ENCODE measurements around the gene KIAA1210. TPM values are rescaled to one million over a fixed set of nuclear protein-coding genes. Genes with fewer than 3 reads are reported as not detected.
A peak's percentile ranks its signal among the peaks of the same experiment; 100 is the strongest.

KIAA1210 gene
- total and polyA plus RNA-seq, 2 of the 13 experiments (the other 11 are each of a cell fraction or from before 2014, with no cell fraction given) = not detected

- ATAC-seq = no peak
- H3K27me3 ChIP-seq (ENCODE audit: control insufficient read depth in 1 of 2, insufficient read depth in 2 of 2, low read length in 2 of 2) = no peaks in the 10 kb centered on the region
- H3K79me2 ChIP-seq (ENCODE audit: insufficient read depth, low read length) = no peaks in the 10 kb centered on the region
- POLR2A ChIA-PET = no interaction called here
- H3K4me3 ChIP-seq (replicated peaks in 1 of 3; ENCODE audit: insufficient read depth in 1 of 3, low read depth in 2 of 3, low read length in 3 of 3) = no peak overlapping the region
- H3K4me1 ChIP-seq (ENCODE audit: insufficient read depth, low read length) = peaks cover 17% of the 10 kb centered on the region
- H2AFZ ChIP-seq (ENCODE audit: low read length) = no peak overlapping the region
- no peak for DNase-seq (ENCODE audit: low spot score)
- no peaks in the 10 kb centered on the region for H3K36me3 ChIP-seq (replicated peaks in 1 of 2; ENCODE audit: control insufficient read depth in 1 of 2, insufficient read depth in 2 of 2, low read length in 2 of 2)
- CTCF ChIA-PET (ENCODE audit: low intra/inter-chr PET ratio, low total read pairs) = no interaction called here
- H3K4me2 ChIP-seq (ENCODE audit: low read depth, low read length) = no peak overlapping the region
- no TSS peak for BruUV-seq (replicated peaks)
- no peak overlapping the region for H3K27ac ChIP-seq (ENCODE audit: extremely low read length, insufficient read depth, low read length)
- 86% methylated on average over 1 of the region's 1 CpG for whole genome bisulfite sequencing (ENCODE audit: low lambda C conversion rate)
- TF ChIP-seq ELF1 (CRISPR knock-in tag; IDR thresholded peaks at IDR 0.05) (no peak), PHF20 (CRISPR knock-in tag; IDR thresholded peaks at IDR 0.05) (no peak), PRDM4 (CRISPR knock-in tag; IDR thresholded peaks at IDR 0.05; ENCODE audit: borderline replicate concordance) (no peak), ZNF121 (CRISPR knock-in tag; IDR thresholded peaks at IDR 0.05) (no peak)
- H3K9ac ChIP-seq (ENCODE audit: insufficient read depth, low read depth, low read length) = no peak overlapping the region
- H3K9me3 ChIP-seq (ENCODE audit: low read length) = no peaks in the 10 kb centered on the region
- in situ Hi-C loops (cut with HindIII; ENCODE audit: extremely low pct_ligation_motif_present, low pct_unique_long_range_greater_than_20kb) (no loop called here), intact Hi-C loops (cut with micrococcal nuclease; ENCODE audit: unreplicated experiment) (no loop called here)
- FAIRE-seq = no peak
- H4K20me1 ChIP-seq (ENCODE audit: insufficient read depth, low read length) = no peaks in the 10 kb centered on the region
Measured at GRCh38 chrX:119042996-119043395, 84.6 kb downstream of the KIAA1210 start.

- H3K27me3 ChIP-seq (ENCODE audit: control insufficient read depth in 1 of 2, insufficient read depth in 2 of 2, low read length in 2 of 2) = no peaks in the 10 kb centered on the region
- H3K27ac ChIP-seq (ENCODE audit: extremely low read length, insufficient read depth, low read length) = no peak overlapping the region
- TF ChIP-seq ZC3H13 (CRISPR knock-in tag; IDR thresholded peaks at IDR 0.05) = no peak
- TF ChIP-seq MYNN (CRISPR knock-in tag; IDR thresholded peaks at IDR 0.05; ENCODE audit: low read depth) = no peak
- TF ChIP-seq ATF7 (IDR thresholded peaks at IDR 0.05) = peak; percentile 52
- TF ChIP-seq ATF7 (CRISPR knock-in tag; IDR thresholded peaks at IDR 0.05) = no peak
- TF ChIP-seq FOSL1 (CRISPR knock-in tag; IDR thresholded peaks at IDR 0.05; ENCODE audit: borderline replicate concordance) = no peak
- no peaks in the 10 kb centered on the region for H3K79me2 ChIP-seq (ENCODE audit: insufficient read depth, low read length)
- H3K4me1 ChIP-seq (ENCODE audit: insufficient read depth, low read length) = peaks cover 17% of the 10 kb centered on the region
- DNase-seq (ENCODE audit: low spot score) = no peak
- no peak overlapping the region for H3K4me3 ChIP-seq (replicated peaks in 1 of 3; ENCODE audit: insufficient read depth in 1 of 3, low read depth in 2 of 3, low read length in 3 of 3)
- in situ Hi-C loops (cut with HindIII; ENCODE audit: extremely low pct_ligation_motif_present, low pct_unique_long_range_greater_than_20kb) (no loop called here), intact Hi-C loops (cut with micrococcal nuclease; ENCODE audit: unreplicated experiment) (no loop called here)
- no TSS peak for BruUV-seq (replicated peaks)
- ChIA-PET POLR2A (interaction anchor here (1.6 kb wide), 1 partner anchor 67 kb away, joined by 6 read pairs; no protein-coding TSS in a partner anchor), CTCF (ENCODE audit: low intra/inter-chr PET ratio, low total read pairs) (no interaction called here)
- no peak for ATAC-seq
- H3K9ac ChIP-seq (ENCODE audit: insufficient read depth, low read depth, low read length) = no peak overlapping the region
- no peaks in the 10 kb centered on the region for H4K20me1 ChIP-seq (ENCODE audit: insufficient read depth, low read length)
- no peaks in the 10 kb centered on the region for H3K9me3 ChIP-seq (ENCODE audit: low read length)
- H3K36me3 ChIP-seq (replicated peaks in 1 of 2; ENCODE audit: control insufficient read depth in 1 of 2, insufficient read depth in 2 of 2, low read length in 2 of 2) = no peaks in the 10 kb centered on the region
- 70% methylated on average over 3 of the region's 3 CpGs for WGBS (ENCODE audit: low lambda C conversion rate)
- FAIRE-seq = peak; percentile 8
- no peak overlapping the region for H3K4me2 ChIP-seq (ENCODE audit: low read depth, low read length)
- no peak overlapping the region for H2AFZ ChIP-seq (ENCODE audit: low read length)
Measured at GRCh38 chrX:119042040-119042439, 85.6 kb downstream of the KIAA1210 start.
